CD4-positive, alpha-beta memory T cell (primary cell): ENCODE results near the gene ZNF777. TPM values are rescaled to one million over a fixed set of nuclear protein-coding genes. Genes with fewer than 3 reads are reported as not detected.
A peak's percentile ranks its signal among the peaks of the same experiment; 100 is the strongest.

ENCODE experiments used
- CTCF ChIA-PET: fragments of 350-600 bp; sonication (Branson Sonifier 250); formaldehyde crosslinking; loops from one replicate; lab custom pipeline; 2021; ENCODE audit warnings: inconsistent platforms; ENCODE audit not compliant: partially characterized antibody; lab: Charles Lee
- POLR2A ChIA-PET: fragments of 350-600 bp; sonication (Branson Sonifier 250); formaldehyde crosslinking; loops from one replicate; lab custom pipeline; 2021; ENCODE audit not compliant: partially characterized antibody; lab: Charles Lee
- DNase-seq, 5 donors: peaks; one replicate each; pipeline versions ENCODE4 v3.0.0 to v3.0.0-alpha.2; 2020 to 2022; ENCODE audit warnings: mixed read lengths in 1 of 5
- H3K27ac ChIP-seq: one replicate; pipeline ENCODE4 v1.7.0; 2013; ENCODE audit warnings: low read depth, low read length
- H3K27me3 ChIP-seq: 2 replicates; pipeline ENCODE4 v1.7.0; 2013; ENCODE audit warnings: mild to moderate bottlenecking, low read length, moderate library complexity; ENCODE audit not compliant: insufficient read depth
- H3K36me3 ChIP-seq: 2 replicates; pipeline ENCODE4 v1.7.0; 2013; ENCODE audit warnings: mild to moderate bottlenecking, low read length, moderate library complexity; ENCODE audit not compliant: insufficient read depth
- H3K4me1 ChIP-seq: 2 replicates; pipeline ENCODE4 v1.7.0; 2013; ENCODE audit warnings: mild to moderate bottlenecking, low read length, moderate library complexity; ENCODE audit not compliant: insufficient read depth
- H3K4me3 ChIP-seq, 2 donors: one replicate each; pipeline ENCODE4 v1.7.0; 2013; ENCODE audit warnings: low read length in 2 of 2, mild to moderate bottlenecking in 1 of 2
- H3K9me3 ChIP-seq, 2 donors: one replicate each; pipeline ENCODE4 v1.7.0; 2013; ENCODE audit warnings: low read length in 2 of 2, control low read depth in 1 of 2; ENCODE audit not compliant: control insufficient read depth in 1 of 2
- H3K27ac Mint-ChIP-seq, 7 donors: one replicate each; pipeline ENCODE4 v1.8.0; 2020 to 2021; ENCODE audit warnings: mixed read lengths in 7 of 7, mild to moderate bottlenecking in 6 of 7, inconsistent platforms in 3 of 7, moderate library complexity in 3 of 7
- H3K27me3 Mint-ChIP-seq, 2 donors: one replicate each; pipeline ENCODE4 v1.8.0; 2020 to 2021; ENCODE audit warnings: mixed read lengths in 2 of 2
- H3K36me3 Mint-ChIP-seq, 2 donors: one replicate each; pipeline ENCODE4 v1.8.0; 2020 to 2021; ENCODE audit warnings: mixed read lengths in 2 of 2, inconsistent platforms in 1 of 2, mild to moderate bottlenecking in 1 of 2
- H3K4me1 Mint-ChIP-seq, 4 donors: one replicate each; pipeline ENCODE4 v1.8.0; 2020 to 2021; ENCODE audit warnings: mixed read lengths in 4 of 4, mild to moderate bottlenecking in 1 of 4
- H3K4me3 Mint-ChIP-seq, 8 donors: one replicate each; pipeline ENCODE4 v1.8.0; 2020 to 2021; ENCODE audit warnings: mixed read lengths in 8 of 8, mild to moderate bottlenecking in 7 of 8, moderate library complexity in 6 of 8, inconsistent platforms in 3 of 8
- H3K9me3 Mint-ChIP-seq, 8 donors: one replicate each; pipeline ENCODE4 v1.8.0; 2020 to 2021; ENCODE audit warnings: mixed read lengths in 8 of 8, mild to moderate bottlenecking in 5 of 8, inconsistent platforms in 3 of 8, moderate library complexity in 1 of 8
- intact Hi-C: fragments of 100-400 bp; cut with micrococcal nuclease; formaldehyde crosslinking; loops from one replicate; pipeline ENCODE4 v1.15.1; 2023
- polyA plus RNA-seq, 2 donors: library from polyadenylated mRNA; unstranded; fragments of 300-500 nt; fragmentation: Illumina TruSeq; gene quantifications; one replicate each; pipeline ENCODE4 v1.2.3, GENCODE V29; 2021
- total RNA-seq, 2 experiments: library from RNA; stranded (reverse); gene quantifications; one replicate each; pipeline ENCODE4 v1.2.3, GENCODE V29; 2021

The ZNF777 gene
- total and polyA plus RNA-seq, 4 experiments from 2014 or later: 0.19 to 16.8 (median 9.8) TPM

GRCh38 chr7:149477494-149478443 lies 16.9 kb upstream of the ZNF777 start:
- Mint-ChIP-seq H3K36me3 (peaks cover 57 to 60% of the 10 kb centered on the region in 2 donors), H3K4me3 (no peak overlapping the region), H3K27me3 (no peaks in the 10 kb centered on the region), H3K4me1 (peaks cover 0 to 6% (median 2%) of the 10 kb centered on the region in 4 donors), H3K9me3 (peaks cover 0 to 7% (median 0%) of the 10 kb centered on the region in 8 donors), H3K27ac (peak overlapping the region in 4 of 7 donors; percentile 49 to 74 (median 60))
- intact Hi-C loops: no loop called here
- Histone ChIP-seq H3K27me3 (no peaks in the 10 kb centered on the region), H3K9me3 (no peaks in the 10 kb centered on the region), H3K36me3 (peaks cover 23% of the 10 kb centered on the region), H3K4me1 (no peaks in the 10 kb centered on the region), H3K27ac (no peak overlapping the region), H3K4me3 (no peak overlapping the region)
- CTCF ChIA-PET: no interaction called here
- POLR2A ChIA-PET: no interaction called here
- no peak for DNase-seq

DNA sequence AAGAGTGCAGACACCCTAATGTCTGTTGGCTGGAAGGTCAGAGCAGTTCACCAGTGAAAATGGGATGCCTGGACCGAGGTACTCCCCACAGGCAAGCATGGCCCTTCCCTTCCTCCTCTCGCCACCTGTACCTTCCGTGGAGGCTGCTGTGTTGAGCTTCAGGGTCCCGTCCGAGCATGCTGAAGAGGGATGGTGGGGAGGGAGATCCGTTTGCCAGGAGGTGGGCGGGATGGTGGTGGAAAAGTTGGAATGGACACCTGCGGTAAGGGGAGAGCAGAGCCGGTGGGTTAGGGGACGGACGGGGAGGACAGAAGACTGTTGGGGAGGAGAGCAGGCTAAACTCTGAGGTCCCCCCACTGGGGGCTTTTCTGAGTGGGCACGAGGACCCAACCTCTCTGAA lies 15.9 kb upstream of the ZNF777 start:
- CTCF ChIA-PET: interaction anchor here (0.7 kb wide), 1 partner anchor 149 kb away, joined by 3 read pairs; no protein-coding TSS in a partner anchor
- H3K36me3 Mint-ChIP-seq: peaks cover 63 to 65% of the 10 kb centered on the region in 2 donors
- H3K27me3 ChIP-seq: no peaks in the 10 kb centered on the region

GRCh38 chr7:149475121-149476045 lies 14.5 kb upstream of the ZNF777 start:
- Histone ChIP-seq H3K4me3 (no peak overlapping the region), H3K4me1 (no peaks in the 10 kb centered on the region), H3K27ac (no peak overlapping the region), H3K9me3 (no peaks in the 10 kb centered on the region), H3K36me3 (peaks cover 23% of the 10 kb centered on the region), H3K27me3 (no peaks in the 10 kb centered on the region)
- ChIA-PET POLR2A (interaction anchor here (0.9 to 1.2 kb wide), 2 partner anchors 15 to 246 kb away, joined by 3 read pairs; no protein-coding TSS in a partner anchor), CTCF (no interaction called here)
- Mint-ChIP-seq H3K27me3 (no peaks in the 10 kb centered on the region), H3K27ac (peak overlapping the region in 1 of 7 donors; percentile 22), H3K9me3 (peaks cover 0 to 7% (median 0%) of the 10 kb centered on the region in 8 donors), H3K4me1 (peaks cover 0 to 6% (median 2%) of the 10 kb centered on the region in 4 donors), H3K4me3 (no peak overlapping the region), H3K36me3 (peaks cover 60 to 67% of the 10 kb centered on the region in 2 donors)
- intact Hi-C loops: no loop called here
- no peak for DNase-seq

More for the DNA sequence above, 15.9 kb upstream of the ZNF777 start:
- DNase-seq: no peak
- peaks cover 0 to 6% (median 2%) of the 10 kb centered on the region in 4 donors for H3K4me1 Mint-ChIP-seq
- POLR2A ChIA-PET: no interaction called here
- Histone ChIP-seq H3K4me3 (no peak overlapping the region), H3K27ac (no peak overlapping the region), H3K9me3 (no peaks in the 10 kb centered on the region), H3K4me1 (no peaks in the 10 kb centered on the region), H3K36me3 (peaks cover 23% of the 10 kb centered on the region)
- intact Hi-C loops: no loop called here
- peak overlapping the region in 1 of 7 donors; percentile 64 for H3K27ac Mint-ChIP-seq
- H3K27me3 Mint-ChIP-seq: no peaks in the 10 kb centered on the region
- no peak overlapping the region for H3K4me3 Mint-ChIP-seq
- H3K9me3 Mint-ChIP-seq: peaks cover 0 to 7% (median 0%) of the 10 kb centered on the region in 8 donors

GRCh38 chr7:149474309-149475120 lies 13.7 kb upstream of the ZNF777 start:
- H3K4me3 ChIP-seq: no peak overlapping the region
- Mint-ChIP-seq H3K27me3 (no peaks in the 10 kb centered on the region), H3K9me3 (peaks cover 0 to 7% (median 0%) of the 10 kb centered on the region in 8 donors), H3K36me3 (peaks cover 55 to 65% of the 10 kb centered on the region in 2 donors), H3K4me1 (peaks cover 0 to 7% (median 2%) of the 10 kb centered on the region in 4 donors), H3K4me3 (no peak overlapping the region), H3K27ac (peak overlapping the region in 1 of 7 donors; percentile 41)
- H3K27ac ChIP-seq: no peak overlapping the region
- POLR2A ChIA-PET: interaction anchor here (1.2 kb wide), 1 partner anchor 14 kb away, joined by 3 read pairs; no protein-coding TSS in a partner anchor
- intact Hi-C loops: no loop called here
- DNase-seq: no peak
- H3K9me3 ChIP-seq: no peaks in the 10 kb centered on the region
- CTCF ChIA-PET: no interaction called here
- no peaks in the 10 kb centered on the region for H3K27me3 ChIP-seq
- H3K4me1 ChIP-seq: no peaks in the 10 kb centered on the region
- peaks cover 23% of the 10 kb centered on the region for H3K36me3 ChIP-seq

DNA sequence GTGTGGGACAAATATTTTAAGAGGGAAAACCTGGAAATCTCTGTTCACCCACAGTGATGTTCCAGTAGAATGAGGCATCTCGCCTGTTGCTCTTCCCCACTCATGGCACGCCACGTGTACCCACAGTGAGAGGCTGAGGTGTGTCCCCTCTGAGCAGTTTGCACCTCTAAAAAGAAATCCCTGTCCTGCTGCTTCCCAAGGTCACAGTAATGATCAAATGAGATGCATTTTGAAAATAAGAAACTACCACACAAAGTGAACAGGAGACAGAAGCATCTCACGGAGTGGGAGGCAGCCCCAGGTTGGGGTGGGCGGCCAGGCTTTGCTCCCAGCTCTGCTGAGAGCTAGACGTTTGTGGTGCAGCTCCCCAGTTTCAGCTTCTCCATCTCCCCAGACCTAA lies 12.4 kb upstream of the ZNF777 start:
- no peak overlapping the region for H3K4me3 ChIP-seq
- no peak overlapping the region for H3K27ac ChIP-seq
- Mint-ChIP-seq H3K9me3 (no peaks in the 10 kb centered on the region), H3K36me3 (peaks cover 44 to 52% of the 10 kb centered on the region in 2 donors), H3K27ac (no peak overlapping the region), H3K4me3 (no peak overlapping the region), H3K27me3 (no peaks in the 10 kb centered on the region), H3K4me1 (peaks cover 0 to 4% (median 0%) of the 10 kb centered on the region in 4 donors)
- ChIA-PET POLR2A (no interaction called here), CTCF (no interaction called here)
- H3K9me3 ChIP-seq: no peaks in the 10 kb centered on the region
- intact Hi-C loops: no loop called here
- peaks cover 23% of the 10 kb centered on the region for H3K36me3 ChIP-seq
- H3K4me1 ChIP-seq: no peaks in the 10 kb centered on the region
- H3K27me3 ChIP-seq: no peaks in the 10 kb centered on the region
- no peak for DNase-seq

GRCh38 chr7:149471289-149471953 lies 10.6 kb upstream of the ZNF777 start:
- intact Hi-C loops: no loop called here
- Histone ChIP-seq H3K27ac (no peak overlapping the region), H3K27me3 (no peaks in the 10 kb centered on the region), H3K4me1 (no peaks in the 10 kb centered on the region), H3K36me3 (peaks cover 12% of the 10 kb centered on the region), H3K9me3 (no peaks in the 10 kb centered on the region), H3K4me3 (no peak overlapping the region)
- no peak overlapping the region for H3K4me3 Mint-ChIP-seq
- peak overlapping the region in 1 of 7 donors; percentile 59 for H3K27ac Mint-ChIP-seq
- POLR2A ChIA-PET: no interaction called here
- no peak for DNase-seq
- peaks cover 30 to 40% of the 10 kb centered on the region in 2 donors for H3K36me3 Mint-ChIP-seq
- peaks cover 0 to 1% (median 0%) of the 10 kb centered on the region in 4 donors for H3K4me1 Mint-ChIP-seq
- H3K9me3 Mint-ChIP-seq: peaks cover 0 to 2% (median 0%) of the 10 kb centered on the region in 8 donors
- H3K27me3 Mint-ChIP-seq: peaks cover under 1% of the 10 kb centered on the region in 2 donors
- CTCF ChIA-PET: no interaction called here
